ENCODE measurements around the gene AKAP1. TPM values are rescaled to one million over a fixed set of nuclear protein-coding genes. Genes with fewer than 3 reads are reported as not detected.

Gene AKAP1
- total RNA-seq, 1 donor from 2014 or later, result 29.8 TPM

- no peak for DNase-seq (ENCODE audit: low read depth)
- no peak for TF ChIP-seq CTCF (conservative IDR thresholded peaks at IDR 0.05; ENCODE audit: low read depth, low read length)
- H3K4me3 ChIP-seq (ENCODE audit: low read depth, low read length), result no peak overlapping the region
Measured at GRCh38 chr17:57154921-57155320, 69.9 kb downstream of the AKAP1 start.

- no peak for DNase-seq (ENCODE audit: low read depth)
- H3K4me3 ChIP-seq (ENCODE audit: low read depth, low read length), result no peak overlapping the region
- TF ChIP-seq CTCF (conservative IDR thresholded peaks at IDR 0.05; ENCODE audit: low read depth, low read length), result no peak
Measured at GRCh38 chr17:57158325-57158724, 73.3 kb downstream of the AKAP1 start.

- DNase-seq (ENCODE audit: low read depth), result no peak
Measured at GRCh38 chr17:57158795-57159194, 73.7 kb downstream of the AKAP1 start.

GRCh38 chr17:57160624-57161023 lies 75.6 kb downstream of the AKAP1 start:
- H3K4me3 ChIP-seq (ENCODE audit: low read depth, low read length), result no peak overlapping the region
- no peak for DNase-seq (ENCODE audit: low read depth)
- no peak for TF ChIP-seq CTCF (conservative IDR thresholded peaks at IDR 0.05; ENCODE audit: low read depth, low read length)

More at GRCh38 chr17:57158795-57159194, 73.7 kb downstream of the AKAP1 start:
- H3K4me3 ChIP-seq (ENCODE audit: low read depth, low read length), result no peak overlapping the region
- TF ChIP-seq CTCF (conservative IDR thresholded peaks at IDR 0.05; ENCODE audit: low read depth, low read length), result no peak

- TF ChIP-seq CTCF (conservative IDR thresholded peaks at IDR 0.05; ENCODE audit: low read depth, low read length), result no peak
- DNase-seq (ENCODE audit: low read depth), result no peak
- H3K4me3 ChIP-seq (ENCODE audit: low read depth, low read length), result no peak overlapping the region
Measured at GRCh38 chr17:57164814-57165213, 79.8 kb downstream of the AKAP1 start.

- H3K4me3 ChIP-seq (ENCODE audit: low read depth, low read length), result no peak overlapping the region
- DNase-seq (ENCODE audit: low read depth), result no peak
- no peak for TF ChIP-seq CTCF (conservative IDR thresholded peaks at IDR 0.05; ENCODE audit: low read depth, low read length)
Measured at GRCh38 chr17:57165754-57166153, 80.7 kb downstream of the AKAP1 start.

- H3K4me3 ChIP-seq (ENCODE audit: low read depth, low read length), result no peak overlapping the region
- no peak for TF ChIP-seq CTCF (conservative IDR thresholded peaks at IDR 0.05; ENCODE audit: low read depth, low read length)
- DNase-seq (ENCODE audit: low read depth), result no peak
Measured at GRCh38 chr17:57166803-57167202, 81.8 kb downstream of the AKAP1 start.
